ENCODE data around the gene WNT7A.

GRCh38 chr3:13800064-13800463, 79.8 kb downstream of the WNT7A start:
- no peak for TF ChIP-seq EZH2phosphoT487 (IDR thresholded peaks at IDR 0.05; ENCODE audit: low read length)
- TF ChIP-seq CTCF (IDR thresholded peaks at IDR 0.05; ENCODE audit: low read length) = no peak
